K562 (cell line): ENCODE measurements around the gene ARHGEF16.

Experiments
- ARID3B ChIP-seq: fragments of 250-450 bp; sonication (Bioruptor Pico); IDR thresholded peaks from 2 replicates; pipeline ENCODE4 v1.4.0; 2020; ENCODE audit warnings: borderline replicate concordance
- CBFB ChIP-seq: sonication (generic); formaldehyde crosslinking; IDR thresholded peaks from 2 replicates; pipeline ENCODE4 v1.4.0; 2020; ENCODE audit warnings: mild to moderate bottlenecking, missing genetic modification reagents
- CEBPB ChIP-seq: fragments of 450-650 bp; IDR thresholded peaks from 2 replicates; pipeline ENCODE4 v1.6.1; 2016; ENCODE audit warnings: missing genetic modification characterization, missing compliant biosample characterization
- CREB1 ChIP-seq, 2 experiments: sonication (generic) in 1 of 2; formaldehyde crosslinking in 1 of 2; IDR thresholded peaks; 2 replicates each; pipeline versions ENCODE4 v1.6.1 to v1.8.0; 2012 to 2022; ENCODE audit warnings: inconsistent platforms in 1 of 2, mild to moderate bottlenecking in 1 of 2, missing genetic modification reagents in 1 of 2, moderate library complexity in 1 of 2
- EZH2 ChIP-seq: IDR thresholded peaks from 2 replicates; pipeline ENCODE4 v1.6.1; 2012; ENCODE audit warnings: low read depth, mild to moderate bottlenecking, inconsistent platforms, low read length, borderline replicate concordance
- FOXM1 ChIP-seq, 2 experiments: fragments of 450-650 bp in 1 of 2; sonication (generic) in 1 of 2; formaldehyde crosslinking in 1 of 2; IDR thresholded peaks; 2 replicates each; pipeline versions ENCODE4 v1.6.1 to v1.9.0; 2017 to 2022; ENCODE audit warnings: low read depth in 2 of 2, mild to moderate bottlenecking in 2 of 2, missing genetic modification reagents in 1 of 2, moderate library complexity in 1 of 2
- GABPB1 ChIP-seq: sonication (generic); formaldehyde crosslinking; IDR thresholded peaks from 2 replicates; pipeline ENCODE4 v1.8.0; 2022; ENCODE audit warnings: mild to moderate bottlenecking, missing genetic modification reagents
- POLR2A ChIP-seq: fragments of 450-650 bp; conservative IDR thresholded peaks from 2 replicates; pipeline ENCODE4 v1.6.1; 2016
- TCF7L2 ChIP-seq: fragments of 150-350 bp; IDR thresholded peaks from 2 replicates; pipeline ENCODE4 v1.6.1; 2016; ENCODE audit warnings: low read depth, mild to moderate bottlenecking, low read length, moderate library complexity
- ZKSCAN8 ChIP-seq: fragments of 200-800 bp; sonication (Bioruptor generic); IDR thresholded peaks from 2 replicates; pipeline ENCODE4 v1.6.1; 2016; ENCODE audit warnings: missing genetic modification characterization, missing compliant biosample characterization
- ZNF263 ChIP-seq: sonication (generic); formaldehyde crosslinking; IDR thresholded peaks from 2 replicates; pipeline ENCODE4 v1.8.0; 2022; ENCODE audit warnings: mild to moderate bottlenecking, missing genetic modification reagents, borderline replicate concordance
- ZNF507 ChIP-seq: conservative IDR thresholded peaks from 2 replicates; pipeline ENCODE4 v1.6.1; 2017; ENCODE audit warnings: missing genetic modification characterization, missing compliant biosample characterization
- TF ChIP-seq, protein P1 (sequence below), 2 experiments: fragments of 200-800 bp in 1 of 2; sonication (Bioruptor generic) in 1 of 2; sonication (generic) in 1 of 2; formaldehyde crosslinking in 1 of 2; IDR thresholded peaks in 1 of 2; conservative IDR thresholded peaks in 1 of 2; 2 replicates each; pipeline versions ENCODE4 v1.5.0 to v1.6.1; 2016 to 2020; ENCODE audit warnings: missing compliant biosample characterization in 1 of 2, missing genetic modification characterization in 1 of 2, missing genetic modification reagents in 1 of 2
- TF ChIP-seq, protein P2 (sequence below): IDR thresholded peaks from 3 replicates; pipeline ENCODE4 v1.6.1; 2011; ENCODE audit warnings: borderline replicate concordance, mild to moderate bottlenecking, moderate library complexity; ENCODE audit not compliant: insufficient read length; ENCODE audit errors: extremely low read depth

GRCh38 chr1:3488432-3488831 is 34.0 kb downstream of the ARHGEF16 start:
- TF ChIP-seq CEBPB (tag) (no peak), GABPB1 (no peak), ARID3B (CRISPR knock-in tag) (no peak), POLR2A (no peak), EZH2 (no peak), ZNF263 (CRISPR knock-in tag) (no peak), TCF7L2 (no peak), CBFB (CRISPR knock-in tag) (no peak), CREB1 (IDR thresholded peaks at IDR 0.05) (no peak), CREB1 (CRISPR knock-in tag; IDR thresholded peaks at IDR 0.05) (no peak), ZKSCAN8 (no peak), FOXM1 (IDR thresholded peaks at IDR 0.05; ENCODE audit: low read depth) (no peak), FOXM1 (CRISPR knock-in tag; IDR thresholded peaks at IDR 0.05; ENCODE audit: low read depth) (no peak), ZNF507 (tag) (no peak)
- TF ChIP-seq, protein P1, sequence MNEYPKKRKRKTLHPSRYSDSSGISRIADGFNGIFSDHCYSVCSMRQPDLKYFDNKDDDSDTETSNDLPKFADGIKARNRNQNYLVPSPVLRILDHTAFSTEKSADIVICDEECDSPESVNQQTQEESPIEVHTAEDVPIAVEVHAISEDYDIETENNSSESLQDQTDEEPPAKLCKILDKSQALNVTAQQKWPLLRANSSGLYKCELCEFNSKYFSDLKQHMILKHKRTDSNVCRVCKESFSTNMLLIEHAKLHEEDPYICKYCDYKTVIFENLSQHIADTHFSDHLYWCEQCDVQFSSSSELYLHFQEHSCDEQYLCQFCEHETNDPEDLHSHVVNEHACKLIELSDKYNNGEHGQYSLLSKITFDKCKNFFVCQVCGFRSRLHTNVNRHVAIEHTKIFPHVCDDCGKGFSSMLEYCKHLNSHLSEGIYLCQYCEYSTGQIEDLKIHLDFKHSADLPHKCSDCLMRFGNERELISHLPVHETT (CRISPR knock-in tag; conservative IDR thresholded peaks at IDR 0.05 in 1 of 2, IDR thresholded peaks at IDR 0.05 in 1 of 2) = no peak
- TF ChIP-seq, protein P2, sequence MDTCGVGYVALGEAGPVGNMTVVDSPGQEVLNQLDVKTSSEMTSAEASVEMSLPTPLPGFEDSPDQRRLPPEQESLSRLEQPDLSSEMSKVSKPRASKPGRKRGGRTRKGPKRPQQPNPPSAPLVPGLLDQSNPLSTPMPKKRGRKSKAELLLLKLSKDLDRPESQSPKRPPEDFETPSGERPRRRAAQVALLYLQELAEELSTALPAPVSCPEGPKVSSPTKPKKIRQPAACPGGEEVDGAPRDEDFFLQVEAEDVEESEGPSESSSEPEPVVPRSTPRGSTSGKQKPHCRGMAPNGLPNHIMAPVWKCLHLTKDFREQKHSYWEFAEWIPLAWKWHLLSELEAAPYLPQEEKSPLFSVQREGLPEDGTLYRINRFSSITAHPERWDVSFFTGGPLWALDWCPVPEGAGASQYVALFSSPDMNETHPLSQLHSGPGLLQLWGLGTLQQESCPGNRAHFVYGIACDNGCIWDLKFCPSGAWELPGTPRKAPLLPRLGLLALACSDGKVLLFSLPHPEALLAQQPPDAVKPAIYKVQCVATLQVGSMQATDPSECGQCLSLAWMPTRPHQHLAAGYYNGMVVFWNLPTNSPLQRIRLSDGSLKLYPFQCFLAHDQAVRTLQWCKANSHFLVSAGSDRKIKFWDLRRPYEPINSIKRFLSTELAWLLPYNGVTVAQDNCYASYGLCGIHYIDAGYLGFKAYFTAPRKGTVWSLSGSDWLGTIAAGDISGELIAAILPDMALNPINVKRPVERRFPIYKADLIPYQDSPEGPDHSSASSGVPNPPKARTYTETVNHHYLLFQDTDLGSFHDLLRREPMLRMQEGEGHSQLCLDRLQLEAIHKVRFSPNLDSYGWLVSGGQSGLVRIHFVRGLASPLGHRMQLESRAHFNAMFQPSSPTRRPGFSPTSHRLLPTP = no peak
